ENCODE measurements around the gene CPZ.

CPZ gene

DNA sequence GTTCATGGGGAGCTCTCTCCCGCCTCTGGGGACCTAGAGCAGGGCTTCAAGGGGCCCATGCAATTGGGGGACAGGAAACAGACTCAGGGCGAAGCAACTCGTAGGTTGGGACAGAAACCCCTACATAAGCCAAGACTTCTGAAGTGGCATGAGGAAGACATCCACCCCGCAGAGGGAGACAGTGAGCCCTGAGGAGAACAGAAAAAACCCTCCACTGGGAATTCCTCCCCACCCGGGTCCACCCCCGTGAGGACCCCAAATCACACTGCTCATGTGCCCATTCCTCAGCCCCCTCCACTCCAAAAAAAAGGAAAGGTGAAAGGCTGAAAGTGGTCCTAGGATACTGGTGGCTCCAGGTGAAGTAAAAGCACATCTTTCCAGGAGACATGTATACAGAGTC, 74.0 kb downstream of the CPZ start:
- POLR2A ChIA-PET: no interaction called here
- no peak for DNase-seq (ENCODE audit: extremely low spot score)
- TF ChIP-seq FOXA1 (IDR thresholded peaks at IDR 0.05): no peak
- TF ChIP-seq ARNT (IDR thresholded peaks at IDR 0.05): no peak
- TF ChIP-seq HDGF (IDR thresholded peaks at IDR 0.05; ENCODE audit: borderline replicate concordance): no peak
- TF ChIP-seq FOXM1 (IDR thresholded peaks at IDR 0.05; ENCODE audit: borderline replicate concordance): no peak
- no peak for TF ChIP-seq CTBP1 (IDR thresholded peaks at IDR 0.05; ENCODE audit: borderline replicate concordance)
- no peak for TF ChIP-seq TARDBP (IDR thresholded peaks at IDR 0.05)
- no peak for TF ChIP-seq L3MBTL2 (conservative IDR thresholded peaks at IDR 0.05)
- no peak for TF ChIP-seq ELF4 (IDR thresholded peaks at IDR 0.05)
- TF ChIP-seq, protein P1, sequence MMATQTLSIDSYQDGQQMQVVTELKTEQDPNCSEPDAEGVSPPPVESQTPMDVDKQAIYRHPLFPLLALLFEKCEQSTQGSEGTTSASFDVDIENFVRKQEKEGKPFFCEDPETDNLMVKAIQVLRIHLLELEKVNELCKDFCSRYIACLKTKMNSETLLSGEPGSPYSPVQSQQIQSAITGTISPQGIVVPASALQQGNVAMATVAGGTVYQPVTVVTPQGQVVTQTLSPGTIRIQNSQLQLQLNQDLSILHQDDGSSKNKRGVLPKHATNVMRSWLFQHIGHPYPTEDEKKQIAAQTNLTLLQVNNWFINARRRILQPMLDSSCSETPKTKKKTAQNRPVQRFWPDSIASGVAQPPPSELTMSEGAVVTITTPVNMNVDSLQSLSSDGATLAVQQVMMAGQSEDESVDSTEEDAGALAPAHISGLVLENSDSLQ (IDR thresholded peaks at IDR 0.05): no peak
- TF ChIP-seq FOXK2 (IDR thresholded peaks at IDR 0.05): no peak
- TF ChIP-seq ZNF384 (IDR thresholded peaks at IDR 0.05): no peak
- CTCF ChIA-PET: no interaction called here
